HepG2 (cell line): Measurements from ENCODE around the gene NEU4. TPM values are rescaled to one million over a fixed set of nuclear protein-coding genes. Genes with fewer than 3 reads are reported as not detected.
A peak's percentile ranks its signal among the peaks of the same experiment; 100 is the strongest.

Experiments used
- FOXK2 ChIP-seq: fragments of 450-650 bp; IDR thresholded peaks from 2 replicates; pipeline ENCODE4 v1.6.1; 2016
- GZF1 ChIP-seq: sonication (generic); formaldehyde crosslinking; IDR thresholded peaks from 2 replicates; pipeline ENCODE4 v1.5.1; 2020; ENCODE audit warnings: mild to moderate bottlenecking, missing genetic modification reagents
- IKZF1 ChIP-seq: fragments of 450-650 bp; IDR thresholded peaks from 2 replicates; pipeline ENCODE4 v1.7.1; 2016
- MTA1 ChIP-seq: sonication (generic); formaldehyde crosslinking; IDR thresholded peaks from 2 replicates; pipeline ENCODE4 v1.4.0; 2020; ENCODE audit warnings: missing genetic modification reagents, mild to moderate bottlenecking, borderline replicate concordance
- NBN ChIP-seq: fragments of 450-650 bp; conservative IDR thresholded peaks from 2 replicates; pipeline ENCODE4 v1.6.1; 2017
- SP2 ChIP-seq: sonication (generic); formaldehyde crosslinking; IDR thresholded peaks from 2 replicates; pipeline ENCODE4 v1.5.1; 2020; ENCODE audit warnings: mild to moderate bottlenecking, missing genetic modification reagents
- ZIK1 ChIP-seq: sonication (generic); formaldehyde crosslinking; IDR thresholded peaks from 2 replicates; pipeline ENCODE4 v1.5.0; 2020; ENCODE audit warnings: mild to moderate bottlenecking, low read depth, missing genetic modification reagents, borderline replicate concordance
- ZNF556 ChIP-seq: sonication (generic); formaldehyde crosslinking; IDR thresholded peaks from 2 replicates; pipeline ENCODE4 v1.4.0; 2020; ENCODE audit warnings: mild to moderate bottlenecking, missing genetic modification reagents, borderline replicate concordance
- ZNF816 ChIP-seq: sonication (generic); formaldehyde crosslinking; IDR thresholded peaks from 2 replicates; pipeline ENCODE4 v1.8.0; 2022; ENCODE audit warnings: missing genetic modification reagents, mild to moderate bottlenecking, borderline replicate concordance
- ZNF83 ChIP-seq: sonication (generic); formaldehyde crosslinking; IDR thresholded peaks from 2 replicates; pipeline ENCODE4 v1.4.0; 2020; ENCODE audit warnings: missing genetic modification reagents, mild to moderate bottlenecking, borderline replicate concordance
- polyA plus RNA-seq, 8 experiments: library from polyadenylated mRNA; depleted of rRNA in 3 of 8; stranded (reverse) in 7 of 8; unstranded in 1 of 8; fragments of >200 nt; fragmentation: Illumina TruSeq in 4 of 8; extraction: Trizol in 4 of 8; gene quantifications; 2 replicates each; pipeline versions ENCODE4 v1.2.1 to v1.2.3, GENCODE V29; 2011 to 2016; ENCODE audit warnings: low read depth in 4 of 8, missing spikeins in 1 of 8, mixed read lengths in 1 of 8; ENCODE audit not compliant: insufficient read depth in 1 of 8
- total RNA-seq, 5 experiments: library from RNA; depleted of rRNA; stranded (reverse); fragments of >200 nt; fragmentation: Illumina TruSeq; extraction: Trizol; gene quantifications; 2 replicates each; pipeline ENCODE4 v1.2.3, GENCODE V29; 2016; ENCODE audit warnings: low read depth in 1 of 5
- TF ChIP-seq, protein P1 (sequence below): sonication (generic); formaldehyde crosslinking; IDR thresholded peaks from 2 replicates; pipeline ENCODE4 v1.4.0; 2020; ENCODE audit warnings: missing genetic modification reagents
- TF ChIP-seq, protein P2 (sequence below): sonication (generic); formaldehyde crosslinking; IDR thresholded peaks from 2 replicates; pipeline ENCODE4 v1.5.0; 2020; ENCODE audit warnings: mild to moderate bottlenecking, missing genetic modification reagents, borderline replicate concordance
- TF ChIP-seq, protein P3 (sequence below): sonication (generic); formaldehyde crosslinking; IDR thresholded peaks from 2 replicates; pipeline ENCODE4 v1.9.0; 2021; ENCODE audit warnings: mild to moderate bottlenecking, missing genetic modification reagents
- TF ChIP-seq, protein P4 (sequence below): fragments of 450-650 bp; IDR thresholded peaks from 2 replicates; pipeline ENCODE4 v1.6.1; 2017

Gene NEU4
- total and polyA plus RNA-seq, 2 of the 13 experiments (the other 11 are each of a cell fraction or from before 2014, with no cell fraction given) = 53.5 to 107 TPM

DNA sequence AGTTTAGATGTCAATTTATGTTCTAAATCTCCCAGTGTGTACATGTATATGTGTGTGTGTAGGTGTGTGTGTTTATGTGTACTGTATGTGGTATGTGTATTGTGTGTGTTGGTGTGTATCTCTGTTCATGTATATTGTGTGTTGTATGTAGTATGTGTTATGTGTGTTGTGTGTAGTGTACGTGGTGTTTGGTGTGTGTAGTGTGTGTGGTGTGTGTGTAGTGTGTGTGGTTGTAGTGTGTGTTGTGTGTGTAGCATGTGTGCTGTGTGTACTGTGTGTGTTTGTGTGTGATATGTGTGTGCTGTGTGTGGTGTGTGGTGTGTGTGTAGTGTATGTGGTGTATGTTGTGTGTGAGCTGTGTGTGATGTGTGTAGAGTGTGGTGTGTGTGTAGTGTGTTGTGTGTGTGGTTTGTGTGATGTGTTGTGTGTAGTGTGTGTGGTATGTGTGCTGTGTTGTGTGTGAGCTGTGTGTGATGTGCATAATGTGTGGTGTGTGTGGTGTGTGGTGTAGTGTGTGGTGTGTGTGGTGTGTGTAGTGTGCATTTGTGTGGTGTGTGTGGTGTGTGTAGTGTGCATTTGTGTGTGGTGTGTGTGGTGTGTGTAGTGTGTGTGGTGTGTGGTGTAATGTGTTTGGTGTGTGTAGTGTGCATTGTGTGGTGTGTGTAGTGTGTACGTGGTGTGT, 55.3 kb downstream of the NEU4 start (continued):
- TF ChIP-seq, protein P1, sequence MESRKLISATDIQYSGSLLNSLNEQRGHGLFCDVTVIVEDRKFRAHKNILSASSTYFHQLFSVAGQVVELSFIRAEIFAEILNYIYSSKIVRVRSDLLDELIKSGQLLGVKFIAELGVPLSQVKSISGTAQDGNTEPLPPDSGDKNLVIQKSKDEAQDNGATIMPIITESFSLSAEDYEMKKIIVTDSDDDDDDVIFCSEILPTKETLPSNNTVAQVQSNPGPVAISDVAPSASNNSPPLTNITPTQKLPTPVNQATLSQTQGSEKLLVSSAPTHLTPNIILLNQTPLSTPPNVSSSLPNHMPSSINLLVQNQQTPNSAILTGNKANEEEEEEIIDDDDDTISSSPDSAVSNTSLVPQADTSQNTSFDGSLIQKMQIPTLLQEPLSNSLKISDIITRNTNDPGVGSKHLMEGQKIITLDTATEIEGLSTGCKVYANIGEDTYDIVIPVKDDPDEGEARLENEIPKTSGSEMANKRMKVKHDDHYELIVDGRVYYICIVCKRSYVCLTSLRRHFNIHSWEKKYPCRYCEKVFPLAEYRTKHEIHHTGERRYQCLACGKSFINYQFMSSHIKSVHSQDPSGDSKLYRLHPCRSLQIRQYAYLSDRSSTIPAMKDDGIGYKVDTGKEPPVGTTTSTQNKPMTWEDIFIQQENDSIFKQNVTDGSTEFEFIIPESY (CRISPR knock-in tag) = no peak
- TF ChIP-seq GZF1 (CRISPR knock-in tag) (no peak), NBN (peak; percentile 94; the same call in 1 of the 2 replicates), FOXK2 (0 out of 2 replicates have a peak, but pooled peaks have one; percentile 38), IKZF1 (peak; percentile 84; the same call in 1 of the 2 replicates), MTA1 (CRISPR knock-in tag) (peak; percentile 54; the same call in 1 of the 2 replicates), SP2 (CRISPR knock-in tag) (peak; percentile 28; the same call in 1 of the 2 replicates), ZNF83 (CRISPR knock-in tag) (no peak), ZNF816 (CRISPR knock-in tag) (no peak), ZIK1 (CRISPR knock-in tag) (no peak), ZNF556 (CRISPR knock-in tag) (no peak)
- TF ChIP-seq, protein P2, sequence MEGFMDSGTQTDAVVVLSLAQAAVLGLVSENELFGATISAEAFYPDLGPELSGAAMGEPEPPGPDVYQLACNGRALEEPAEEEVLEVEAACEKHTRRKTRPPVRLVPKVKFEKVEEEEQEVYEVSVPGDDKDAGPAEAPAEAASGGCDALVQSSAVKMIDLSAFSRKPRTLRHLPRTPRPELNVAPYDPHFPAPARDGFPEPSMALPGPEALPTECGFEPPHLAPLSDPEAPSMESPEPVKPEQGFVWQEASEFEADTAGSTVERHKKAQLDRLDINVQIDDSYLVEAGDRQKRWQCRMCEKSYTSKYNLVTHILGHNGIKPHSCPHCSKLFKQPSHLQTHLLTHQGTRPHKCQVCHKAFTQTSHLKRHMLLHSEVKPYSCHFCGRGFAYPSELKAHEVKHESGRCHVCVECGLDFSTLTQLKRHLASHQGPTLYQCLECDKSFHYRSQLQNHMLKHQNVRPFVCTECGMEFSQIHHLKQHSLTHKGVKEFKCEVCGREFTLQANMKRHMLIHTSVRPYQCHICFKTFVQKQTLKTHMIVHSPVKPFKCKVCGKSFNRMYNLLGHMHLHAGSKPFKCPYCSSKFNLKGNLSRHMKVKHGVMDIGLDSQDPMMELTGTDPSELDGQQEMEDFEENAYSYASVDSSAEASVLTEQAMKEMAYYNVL (CRISPR knock-in tag) = no peak
- TF ChIP-seq, protein P3, sequence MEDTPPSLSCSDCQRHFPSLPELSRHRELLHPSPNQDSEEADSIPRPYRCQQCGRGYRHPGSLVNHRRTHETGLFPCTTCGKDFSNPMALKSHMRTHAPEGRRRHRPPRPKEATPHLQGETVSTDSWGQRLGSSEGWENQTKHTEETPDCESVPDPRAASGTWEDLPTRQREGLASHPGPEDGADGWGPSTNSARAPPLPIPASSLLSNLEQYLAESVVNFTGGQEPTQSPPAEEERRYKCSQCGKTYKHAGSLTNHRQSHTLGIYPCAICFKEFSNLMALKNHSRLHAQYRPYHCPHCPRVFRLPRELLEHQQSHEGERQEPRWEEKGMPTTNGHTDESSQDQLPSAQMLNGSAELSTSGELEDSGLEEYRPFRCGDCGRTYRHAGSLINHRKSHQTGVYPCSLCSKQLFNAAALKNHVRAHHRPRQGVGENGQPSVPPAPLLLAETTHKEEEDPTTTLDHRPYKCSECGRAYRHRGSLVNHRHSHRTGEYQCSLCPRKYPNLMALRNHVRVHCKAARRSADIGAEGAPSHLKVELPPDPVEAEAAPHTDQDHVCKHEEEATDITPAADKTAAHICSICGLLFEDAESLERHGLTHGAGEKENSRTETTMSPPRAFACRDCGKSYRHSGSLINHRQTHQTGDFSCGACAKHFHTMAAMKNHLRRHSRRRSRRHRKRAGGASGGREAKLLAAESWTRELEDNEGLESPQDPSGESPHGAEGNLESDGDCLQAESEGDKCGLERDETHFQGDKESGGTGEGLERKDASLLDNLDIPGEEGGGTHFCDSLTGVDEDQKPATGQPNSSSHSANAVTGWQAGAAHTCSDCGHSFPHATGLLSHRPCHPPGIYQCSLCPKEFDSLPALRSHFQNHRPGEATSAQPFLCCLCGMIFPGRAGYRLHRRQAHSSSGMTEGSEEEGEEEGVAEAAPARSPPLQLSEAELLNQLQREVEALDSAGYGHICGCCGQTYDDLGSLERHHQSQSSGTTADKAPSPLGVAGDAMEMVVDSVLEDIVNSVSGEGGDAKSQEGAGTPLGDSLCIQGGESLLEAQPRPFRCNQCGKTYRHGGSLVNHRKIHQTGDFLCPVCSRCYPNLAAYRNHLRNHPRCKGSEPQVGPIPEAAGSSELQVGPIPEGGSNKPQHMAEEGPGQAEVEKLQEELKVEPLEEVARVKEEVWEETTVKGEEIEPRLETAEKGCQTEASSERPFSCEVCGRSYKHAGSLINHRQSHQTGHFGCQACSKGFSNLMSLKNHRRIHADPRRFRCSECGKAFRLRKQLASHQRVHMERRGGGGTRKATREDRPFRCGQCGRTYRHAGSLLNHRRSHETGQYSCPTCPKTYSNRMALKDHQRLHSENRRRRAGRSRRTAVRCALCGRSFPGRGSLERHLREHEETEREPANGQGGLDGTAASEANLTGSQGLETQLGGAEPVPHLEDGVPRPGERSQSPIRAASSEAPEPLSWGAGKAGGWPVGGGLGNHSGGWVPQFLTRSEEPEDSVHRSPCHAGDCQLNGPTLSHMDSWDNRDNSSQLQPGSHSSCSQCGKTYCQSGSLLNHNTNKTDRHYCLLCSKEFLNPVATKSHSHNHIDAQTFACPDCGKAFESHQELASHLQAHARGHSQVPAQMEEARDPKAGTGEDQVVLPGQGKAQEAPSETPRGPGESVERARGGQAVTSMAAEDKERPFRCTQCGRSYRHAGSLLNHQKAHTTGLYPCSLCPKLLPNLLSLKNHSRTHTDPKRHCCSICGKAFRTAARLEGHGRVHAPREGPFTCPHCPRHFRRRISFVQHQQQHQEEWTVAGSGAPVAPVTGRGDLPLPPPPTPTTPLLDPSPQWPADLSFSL (CRISPR knock-in tag) = peak; percentile 93; the same call in 1 of the 2 replicates
- TF ChIP-seq, protein P4, sequence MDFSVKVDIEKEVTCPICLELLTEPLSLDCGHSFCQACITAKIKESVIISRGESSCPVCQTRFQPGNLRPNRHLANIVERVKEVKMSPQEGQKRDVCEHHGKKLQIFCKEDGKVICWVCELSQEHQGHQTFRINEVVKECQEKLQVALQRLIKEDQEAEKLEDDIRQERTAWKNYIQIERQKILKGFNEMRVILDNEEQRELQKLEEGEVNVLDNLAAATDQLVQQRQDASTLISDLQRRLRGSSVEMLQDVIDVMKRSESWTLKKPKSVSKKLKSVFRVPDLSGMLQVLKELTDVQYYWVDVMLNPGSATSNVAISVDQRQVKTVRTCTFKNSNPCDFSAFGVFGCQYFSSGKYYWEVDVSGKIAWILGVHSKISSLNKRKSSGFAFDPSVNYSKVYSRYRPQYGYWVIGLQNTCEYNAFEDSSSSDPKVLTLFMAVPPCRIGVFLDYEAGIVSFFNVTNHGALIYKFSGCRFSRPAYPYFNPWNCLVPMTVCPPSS = 0 out of 2 replicates have a peak, but pooled peaks have one; percentile 71
- TF ChIP-seq, all 625 proteins: peak for 24
